ENCODE measurements around the gene KRTAP6-1.

DNA sequence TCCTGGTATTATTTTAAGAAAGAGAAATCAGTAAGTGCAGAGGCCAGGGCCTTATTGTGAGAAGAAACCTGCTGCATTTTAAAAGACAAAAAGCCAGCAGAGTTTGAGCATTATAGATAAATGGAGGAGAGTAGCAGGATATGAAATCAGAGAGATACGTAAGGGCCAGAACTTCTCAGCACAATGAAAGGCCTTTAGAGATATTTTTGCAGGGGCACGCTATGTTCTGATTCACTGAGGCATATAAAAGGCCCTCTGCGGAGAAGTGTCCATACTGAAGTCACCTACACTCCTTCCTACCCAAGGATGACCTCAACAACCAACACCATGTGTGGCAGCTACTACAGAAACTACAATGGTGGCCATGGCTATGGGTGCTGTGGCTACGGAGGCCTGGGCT is 21.6 kb downstream of the KRTAP6-1 start, which contains the start of gene KRTAP6-3:
- TF ChIP-seq, protein P1, sequence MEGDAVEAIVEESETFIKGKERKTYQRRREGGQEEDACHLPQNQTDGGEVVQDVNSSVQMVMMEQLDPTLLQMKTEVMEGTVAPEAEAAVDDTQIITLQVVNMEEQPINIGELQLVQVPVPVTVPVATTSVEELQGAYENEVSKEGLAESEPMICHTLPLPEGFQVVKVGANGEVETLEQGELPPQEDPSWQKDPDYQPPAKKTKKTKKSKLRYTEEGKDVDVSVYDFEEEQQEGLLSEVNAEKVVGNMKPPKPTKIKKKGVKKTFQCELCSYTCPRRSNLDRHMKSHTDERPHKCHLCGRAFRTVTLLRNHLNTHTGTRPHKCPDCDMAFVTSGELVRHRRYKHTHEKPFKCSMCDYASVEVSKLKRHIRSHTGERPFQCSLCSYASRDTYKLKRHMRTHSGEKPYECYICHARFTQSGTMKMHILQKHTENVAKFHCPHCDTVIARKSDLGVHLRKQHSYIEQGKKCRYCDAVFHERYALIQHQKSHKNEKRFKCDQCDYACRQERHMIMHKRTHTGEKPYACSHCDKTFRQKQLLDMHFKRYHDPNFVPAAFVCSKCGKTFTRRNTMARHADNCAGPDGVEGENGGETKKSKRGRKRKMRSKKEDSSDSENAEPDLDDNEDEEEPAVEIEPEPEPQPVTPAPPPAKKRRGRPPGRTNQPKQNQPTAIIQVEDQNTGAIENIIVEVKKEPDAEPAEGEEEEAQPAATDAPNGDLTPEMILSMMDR (IDR thresholded peaks at IDR 0.05), result no peak
- no peak for TF ChIP-seq POLR2A (IDR thresholded peaks at IDR 0.05)

All from right lobe of liver (tissue), 4 donors.